GM23248 (cell line): Measurements from ENCODE around the gene EME1.

ENCODE experiments used
- EZH2 ChIP-seq: fragments of 200-600 bp; sonication (generic); IDR thresholded peaks from 2 replicates; pipeline ENCODE4 v1.6.1; 2018; ENCODE audit warnings: antibody characterized with exemption, mild to moderate bottlenecking; ENCODE audit not compliant: insufficient read depth, poor library complexity, severe bottlenecking
- EZH2phosphoT487 ChIP-seq: fragments of 200-600 bp; sonication (generic); IDR thresholded peaks from 2 replicates; pipeline ENCODE4 v1.6.1; 2018; ENCODE audit warnings: antibody characterized with exemption, moderate library complexity, mild to moderate bottlenecking, low read depth; ENCODE audit not compliant: insufficient read depth

DNA sequence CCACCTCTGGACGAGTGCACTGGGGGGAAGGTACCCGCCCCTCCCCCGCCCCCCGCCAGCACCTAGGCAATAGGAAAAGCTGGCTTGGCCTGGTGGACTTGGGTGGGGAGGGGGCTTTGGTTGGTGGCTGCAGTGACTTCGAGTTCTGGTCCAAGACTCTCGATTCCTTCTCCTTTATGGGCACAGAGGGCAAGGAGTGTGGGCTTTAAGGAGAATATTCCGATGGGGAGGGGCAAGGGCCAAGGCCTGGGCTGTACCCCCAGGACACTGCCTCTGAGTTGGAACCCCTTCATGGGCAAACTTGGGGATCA, 53.4 kb downstream of the EME1 start:
- no peak for TF ChIP-seq EZH2
- no peak for TF ChIP-seq EZH2phosphoT487
